Activated CD4-positive, alpha-beta T cell treated with anti-CD3 and anti-CD28 coated beads, Interleukin-2, amount 50 U/mL, for 4 hours (primary cell): ENCODE results near the gene SLC34A3.
"Not testable (repeated sequence)": the region's sequence is repeated elsewhere in the genome, so short reads cannot be mapped to it uniquely, and the experiment has no call there.

ENCODE experiments used
- DNase-seq, 2 experiments: peaks; one replicate each; pipeline ENCODE4 v3.0.0-alpha.2; 2020

SLC34A3 gene

GRCh38 chr9:137231372-137232039 is 805 bp downstream of the SLC34A3 start:
- DNase-seq = no peak

- DNase-seq = no peak
Measured at GRCh38 chr9:137232101-137232500, 1.4 kb downstream of the SLC34A3 start.

GRCh38 chr9:137232510-137232909 is 1.8 kb downstream of the SLC34A3 start:
- DNase-seq = no peak

- no peak for DNase-seq
Measured at GRCh38 chr9:137233143-137233980, 2.7 kb downstream of the SLC34A3 start.

GRCh38 chr9:137234055-137234697 is 3.5 kb downstream of the SLC34A3 start:
- DNase-seq = no peak

GRCh38 chr9:137234758-137235423 is 4.2 kb downstream of the SLC34A3 start:
- DNase-seq = no peak

GRCh38 chr9:137235424-137236237 is 4.9 kb downstream of the SLC34A3 start:
- DNase-seq = no peak

- DNase-seq = peak; percentile 89 to 91
Measured at GRCh38 chr9:137236238-137236935, 5.7 kb downstream of the SLC34A3 start.

GRCh38 chr9:137236936-137237421 is 6.3 kb downstream of the SLC34A3 start:
- no peak for DNase-seq

GRCh38 chr9:137237759-137238726 is 7.3 kb downstream of the SLC34A3 start:
- no peak for DNase-seq

- DNase-seq = not testable (repeated sequence)
Measured at GRCh38 chr9:137239541-137240200, 9.0 kb downstream of the SLC34A3 start.

- DNase-seq = peak; percentile 57 to 66
Measured at GRCh38 chr9:137240318-137240840, 9.7 kb downstream of the SLC34A3 start.

GRCh38 chr9:137240841-137241489 is 10.3 kb downstream of the SLC34A3 start, which contains the start of gene TUBB4B:
TSS of gene TUBB4B (plus strand) at chr9:137241287. CDS start at chr9:137241361, 74 bp downstream.
- DNase-seq = peak; percentile 95 to 97

- peak; percentile 64 to 72 for DNase-seq
Measured at GRCh38 chr9:137241490-137242268, 11.0 kb downstream of the SLC34A3 start.

- no peak for DNase-seq
Measured at GRCh38 chr9:137242269-137243203, 11.8 kb downstream of the SLC34A3 start.

- not testable (repeated sequence) for DNase-seq
Measured at GRCh38 chr9:137243266-137243625, 12.5 kb downstream of the SLC34A3 start.
